Thyroid gland (tissue), 4 donors: ENCODE results near the gene GLRA1.

Experiments used
- CTCF ChIP-seq, 6 experiments: fragments of 200-600 bp in 3 of 6; fragments of 450-650 bp in 3 of 6; sonication (generic) in 3 of 6; IDR thresholded peaks; one replicate each; pipeline ENCODE4 v1.5.1; 2016 to 2019; ENCODE audit warnings: antibody characterized with exemption in 6 of 6, mild to moderate bottlenecking in 2 of 6, inconsistent platforms in 1 of 6, moderate library complexity in 1 of 6
- POLR2A ChIP-seq, 2 donors: fragments of 450-650 bp; IDR thresholded peaks; one replicate each; pipeline ENCODE4 v1.6.1; 2017; ENCODE audit warnings: antibody characterized with exemption in 2 of 2, mild to moderate bottlenecking in 2 of 2, moderate library complexity in 1 of 2

- TF ChIP-seq CTCF (IDR thresholded peaks at IDR 0.05) (no peak), POLR2A (IDR thresholded peaks at IDR 0.05) (no peak)
Observed at GRCh38 chr5:151949113-151949512, 24.5 kb upstream of the GLRA1 start.
